GM19193 (cell line): ENCODE measurements around the gene CLK1.

Experiments
- POLR2A ChIP-seq: IDR thresholded peaks from 4 replicates; pipeline ENCODE4 v1.6.1; 2011; ENCODE audit not compliant: insufficient read depth, insufficient read length; ENCODE audit errors: extremely low read depth

The CLK1 gene

DNA sequence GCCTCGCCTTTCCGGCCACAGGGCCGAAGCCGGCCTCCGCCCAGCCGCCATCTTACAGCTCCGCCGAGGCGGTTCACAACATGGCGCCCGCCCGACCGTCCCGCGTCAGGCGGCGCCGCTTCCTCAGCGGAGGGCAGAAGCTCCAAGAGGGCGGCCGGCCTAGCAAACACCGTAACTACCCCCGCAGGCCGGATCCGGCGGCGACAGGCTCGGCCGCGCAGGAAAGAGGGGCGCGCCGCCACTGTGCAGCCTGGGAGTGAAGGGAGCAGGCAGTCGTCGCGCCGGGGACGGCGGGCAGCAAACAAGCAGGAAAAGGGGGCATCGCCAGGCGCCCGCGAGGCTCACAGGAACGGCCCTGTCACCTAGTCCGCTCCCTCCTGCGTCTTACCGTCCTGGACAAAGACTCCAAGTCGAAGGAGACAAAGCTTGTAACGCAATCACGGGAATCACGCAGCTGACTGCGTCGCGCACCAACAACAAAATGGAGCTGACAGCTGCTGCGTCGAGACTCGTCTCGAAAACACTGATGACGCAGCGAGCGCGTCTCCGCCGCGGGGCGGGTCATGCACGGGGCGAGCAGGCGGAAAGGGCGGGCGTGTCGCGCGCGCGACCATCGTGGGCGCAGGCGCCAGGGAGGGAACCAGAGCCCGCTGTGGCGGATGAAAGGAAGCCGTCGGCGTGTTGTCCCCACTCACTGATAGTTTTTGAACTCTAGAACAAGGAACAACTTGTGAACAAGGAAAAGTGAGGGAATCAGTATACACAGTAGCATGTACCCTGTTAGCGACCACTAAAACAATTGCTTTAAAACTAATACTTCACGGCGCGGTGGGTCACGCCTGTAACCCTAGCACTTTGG, at the start of gene CLK1:
Gene CLK1, minus strand, starts transcription at position 483 of the 859 bp plus-strand sequence. CDS start 2,796 bp downstream, outside the sequence.
- peak; percentile 99 for TF ChIP-seq POLR2A

- TF ChIP-seq POLR2A = no peak
Observed at GRCh38 chr2:200913654-200914053, 49.2 kb upstream of the CLK1 start.

GRCh38 chr2:200909958-200910357, 45.5 kb upstream of the CLK1 start:
- TF ChIP-seq POLR2A = no peak

DNA sequence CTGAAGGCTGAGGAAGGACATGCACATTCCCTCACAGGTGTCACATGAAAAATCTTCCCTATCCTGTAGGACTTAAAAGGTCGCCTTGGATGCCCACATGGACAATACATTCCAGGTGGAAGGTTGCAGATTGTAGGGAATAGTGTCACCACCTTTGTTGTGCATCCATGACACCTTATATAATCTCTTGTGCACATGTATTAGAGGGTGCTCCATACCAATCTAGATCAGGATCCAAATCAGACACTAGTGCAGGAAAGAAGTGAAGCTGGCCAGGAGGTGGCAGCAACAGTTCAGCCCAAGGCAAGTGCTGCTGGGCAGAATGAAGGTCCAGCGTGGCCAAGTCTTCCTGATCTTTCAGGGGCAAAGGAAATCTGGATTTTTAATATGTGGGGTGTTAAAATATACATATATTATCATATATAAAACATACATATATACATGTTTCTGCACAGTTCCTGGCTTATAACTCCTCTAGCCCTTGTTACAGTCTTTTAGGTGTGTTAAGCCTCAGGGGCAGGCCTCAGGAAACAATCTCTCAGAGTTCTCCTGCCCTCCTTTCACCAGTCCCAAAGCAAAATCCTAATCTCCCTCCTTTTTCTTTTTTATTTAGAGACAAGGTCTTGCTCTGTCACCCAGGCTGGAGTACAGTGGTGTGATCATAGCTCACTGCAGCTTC, 41.3 kb upstream of the CLK1 start:
- TF ChIP-seq POLR2A = no peak

DNA sequence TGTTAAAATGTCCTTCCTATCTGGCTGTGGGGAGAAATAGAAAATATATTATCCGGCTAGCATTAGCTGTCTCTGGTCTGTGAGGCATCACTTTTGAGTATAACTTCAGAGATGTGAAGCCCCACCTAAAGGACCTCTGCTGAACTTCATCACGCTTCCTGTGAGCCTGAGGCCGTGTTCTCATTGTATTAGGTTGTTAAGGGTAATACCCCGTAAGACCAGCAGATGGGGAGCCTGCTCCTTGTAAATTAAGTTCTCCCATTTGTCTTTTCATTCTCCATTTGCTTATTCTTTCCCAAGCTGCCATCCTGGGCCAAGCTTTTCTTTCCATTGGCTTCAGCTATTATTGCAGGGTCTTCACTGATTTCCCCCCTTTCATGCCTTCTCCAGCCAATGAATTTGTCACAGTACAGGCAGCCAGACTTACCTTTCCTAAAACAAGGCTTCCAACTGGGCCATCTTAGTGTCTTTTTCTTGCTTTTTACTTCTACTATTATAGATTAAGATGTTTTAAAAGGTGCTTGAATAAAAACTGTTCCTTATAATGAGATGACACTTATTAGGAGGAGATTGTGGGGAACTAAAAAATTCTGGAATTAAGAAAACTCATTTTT, 37.1 kb upstream of the CLK1 start:
- no peak for TF ChIP-seq POLR2A

- no peak for TF ChIP-seq POLR2A
Observed at GRCh38 chr2:200899482-200899881, 35.0 kb upstream of the CLK1 start.

DNA sequence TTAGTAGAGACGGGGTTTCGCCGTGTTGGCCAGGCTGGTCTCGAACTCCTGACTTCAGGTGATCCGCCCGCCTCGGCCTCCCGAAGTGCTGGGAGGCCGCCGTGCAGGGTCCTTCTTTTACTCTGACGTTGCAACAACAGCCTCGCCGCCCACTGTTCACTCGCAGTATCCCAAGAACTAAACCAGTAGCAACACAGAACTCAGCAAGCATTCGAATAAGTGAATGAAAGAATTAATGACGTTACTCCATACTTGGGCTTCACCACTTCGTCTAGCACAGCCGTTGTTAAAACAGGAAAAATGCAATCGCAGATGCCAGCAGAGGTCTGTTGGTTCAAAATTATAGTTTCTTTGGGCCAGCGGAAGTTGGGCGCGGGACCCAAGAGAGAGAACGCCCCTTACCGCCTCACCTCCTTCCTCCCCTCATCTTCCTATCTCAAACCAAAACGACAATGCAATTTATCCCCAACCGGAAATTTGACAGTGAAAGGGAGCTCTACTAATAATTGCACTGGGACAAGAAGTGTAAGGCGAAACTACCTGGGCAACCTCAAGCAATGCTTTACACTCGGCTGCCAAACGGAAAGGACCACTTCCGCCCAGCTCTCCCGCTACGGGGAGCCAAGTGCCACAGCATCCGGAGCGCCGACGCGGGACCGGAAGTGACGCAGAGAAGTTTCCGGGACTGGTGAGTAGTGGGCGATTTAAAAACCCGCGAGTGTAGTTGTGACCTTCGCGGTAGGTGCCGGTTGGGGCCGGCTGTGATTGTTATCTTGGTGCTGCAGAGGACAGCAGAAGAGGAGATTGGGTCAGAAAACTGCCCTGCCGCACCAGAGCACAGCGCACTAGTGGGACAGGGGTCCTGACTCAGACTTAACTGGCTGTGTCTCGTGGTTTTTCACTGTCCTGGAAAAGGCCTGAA, 24.5 kb upstream of the CLK1 start, which contains the start of the genes NIF3L1 and PPIL3:
Gene NIF3L1, plus strand, starts transcription at position 668 of the 922 bp plus-strand sequence. CDS start 2,573 bp downstream, outside the sequence.
Gene PPIL3, minus strand, starts transcription at position 374 of the 922 bp plus-strand sequence. CDS start 1,462 bp downstream, outside the sequence.
- TF ChIP-seq POLR2A = peak; percentile 80

DNA sequence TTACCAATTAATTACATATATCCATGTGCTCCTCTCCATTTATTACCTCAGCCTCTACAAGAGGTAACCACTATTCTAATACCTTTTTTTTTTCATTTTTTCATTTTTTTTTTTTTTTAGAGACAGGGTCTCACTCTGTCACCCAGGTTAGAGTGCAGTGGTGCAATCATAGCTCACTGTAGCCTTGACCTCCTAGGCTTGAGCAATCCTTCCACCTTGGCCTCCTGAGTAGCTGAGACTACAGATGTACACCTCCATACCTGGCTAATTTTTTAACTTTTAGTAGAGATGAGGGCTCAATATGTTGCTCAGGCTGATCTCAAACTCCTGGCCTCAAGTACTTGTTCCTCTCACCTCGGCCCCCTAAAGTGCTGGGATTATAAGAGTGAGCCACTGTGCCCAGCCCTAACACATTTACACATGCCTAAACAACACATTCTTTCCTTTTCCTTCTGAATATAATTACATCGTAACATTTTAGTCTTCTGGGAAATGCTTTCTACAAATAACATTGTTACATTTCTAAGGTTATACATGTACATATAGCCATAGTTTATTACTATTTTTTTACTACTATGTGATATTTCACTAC, 13.9 kb upstream of the CLK1 start:
- no peak for TF ChIP-seq POLR2A

GRCh38 chr2:200877443-200877842, 13.0 kb upstream of the CLK1 start:
- TF ChIP-seq POLR2A = no peak

DNA sequence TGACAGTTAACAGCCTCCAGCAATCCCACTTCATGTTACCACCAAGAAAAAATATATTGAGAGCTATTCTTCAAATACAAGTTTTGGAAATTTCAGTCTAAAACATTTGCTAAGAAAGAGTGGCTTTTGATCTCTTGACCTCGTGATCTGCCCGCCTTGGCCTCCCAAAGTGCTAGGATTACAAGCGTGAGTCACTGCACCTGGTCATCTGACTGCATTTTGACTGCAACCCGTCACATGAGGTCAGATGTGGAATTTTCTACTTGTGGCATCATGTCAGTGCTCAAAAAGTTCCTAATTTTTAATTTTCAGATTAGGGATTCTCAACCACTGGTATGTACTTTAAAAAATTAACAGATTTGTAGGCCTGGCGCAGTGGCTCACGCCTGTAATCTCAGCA, 9.1 kb upstream of the CLK1 start:
- no peak for TF ChIP-seq POLR2A

DNA sequence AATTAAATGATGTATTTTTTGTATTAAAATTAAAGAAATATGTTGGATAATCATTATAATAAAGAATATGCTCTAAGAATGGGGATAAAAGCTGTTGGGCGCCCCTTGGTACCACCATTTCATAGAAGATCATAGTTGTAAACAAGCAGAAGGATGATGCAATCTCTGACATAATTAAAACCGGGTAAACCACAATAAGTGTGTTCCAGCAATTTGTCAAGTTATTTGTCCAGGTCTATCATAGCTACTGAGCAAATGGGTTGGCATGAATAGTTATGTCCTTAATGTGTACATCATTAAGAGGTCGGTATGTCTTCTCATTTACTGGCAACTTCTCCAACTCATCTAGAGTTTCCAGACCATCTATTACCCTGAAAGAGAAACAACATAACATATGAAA, 6.7 kb upstream of the CLK1 start:
- TF ChIP-seq POLR2A = no peak

DNA sequence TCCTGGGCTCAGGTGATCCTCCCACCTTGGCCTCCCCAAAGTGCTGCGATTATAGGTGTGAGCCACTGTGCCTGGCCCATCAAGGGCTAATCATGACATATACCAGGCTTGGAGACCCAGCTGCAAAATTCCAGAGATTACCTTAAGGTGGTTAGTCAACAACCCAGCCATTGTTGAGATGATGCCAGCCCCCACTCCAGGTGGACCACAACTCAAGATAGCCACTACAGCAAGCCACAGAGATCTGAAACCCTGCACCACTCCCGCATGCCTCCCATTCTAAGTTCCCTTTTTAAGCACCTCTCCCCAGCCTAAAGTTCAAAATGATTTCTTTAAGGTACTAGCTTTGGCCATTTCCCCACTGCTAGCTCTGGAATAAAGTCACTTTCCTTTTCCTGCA, 4.6 kb upstream of the CLK1 start:
- TF ChIP-seq POLR2A = no peak

GRCh38 chr2:200863782-200864175, 679 bp downstream of the CLK1 start:
- TF ChIP-seq POLR2A = no peak

DNA sequence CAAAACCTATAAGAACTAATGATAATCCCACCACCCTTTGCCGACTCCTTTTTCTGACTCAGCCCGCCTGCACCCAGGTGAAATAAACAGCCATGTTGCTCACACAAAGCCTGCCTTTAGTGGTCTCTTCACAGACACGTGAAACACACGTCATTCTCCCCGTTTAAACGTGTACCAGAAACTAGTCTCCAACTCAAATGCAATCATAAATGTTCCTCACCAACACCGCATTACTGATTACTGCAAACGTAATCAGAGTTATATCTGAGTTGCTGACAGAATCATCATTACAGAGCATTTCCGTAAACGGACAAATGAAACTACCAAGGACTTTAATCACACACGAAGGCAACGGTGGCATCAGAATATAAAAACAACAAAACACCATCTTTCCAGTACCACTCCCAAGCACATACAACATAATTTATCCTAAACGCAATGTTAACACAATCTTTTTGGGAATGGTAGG, 1.9 kb downstream of the CLK1 start:
- no peak for TF ChIP-seq POLR2A
